Adrenal gland (tissue), 12 donors: Measurements from ENCODE around the gene KCNA2. TPM values are rescaled to one million over a fixed set of nuclear protein-coding genes. Genes with fewer than 3 reads are reported as not detected.

Experiments
- DNase-seq, 7 donors: peaks; one replicate each; pipeline ENCODE4 v3.0.0-alpha.2; 2019 to 2020
- H3K27ac ChIP-seq, 5 donors: fragments of 200-600 bp; sonication (generic) in 4 of 5; 1 replicate in 3 of 5; 2 replicates in 2 of 5; pipeline versions ENCODE4 v1.5.1 to v1.8.0; 2016 to 2020; ENCODE audit warnings: mild to moderate bottlenecking in 1 of 5
- H3K27me3 ChIP-seq: fragments of 200-600 bp; 2 replicates; pipeline ENCODE4 v1.8.0; 2021
- H3K36me3 ChIP-seq, 2 donors: fragments of 200-600 bp; replicated peaks in 1 of 2; 1 replicate in 1 of 2; 2 replicates in 1 of 2; pipeline versions ENCODE4 v1.5.1 to v1.8.0; 2018 to 2022
- H3K4me1 ChIP-seq, 2 donors: fragments of 200-600 bp; replicated peaks in 1 of 2; 1 replicate in 1 of 2; 2 replicates in 1 of 2; pipeline versions ENCODE4 v1.5.1 to v1.8.0; 2018 to 2021
- H3K4me3 ChIP-seq, 4 donors: fragments of 200-600 bp; sonication (generic) in 3 of 4; one replicate each; pipeline ENCODE4 v1.5.1; 2016 to 2018
- H3K9me3 ChIP-seq, 3 donors: fragments of 200-600 bp; sonication (generic) in 1 of 3; replicated peaks in 1 of 3; 1 replicate in 2 of 3; 2 replicates in 1 of 3; pipeline versions ENCODE4 v1.5.1 to v1.8.0; 2016 to 2021
- POLR2A ChIP-seq, 2 donors: fragments of 450-650 bp; IDR thresholded peaks; one replicate each; pipeline ENCODE4 v1.6.1; 2017; ENCODE audit warnings: antibody characterized with exemption in 2 of 2, mild to moderate bottlenecking in 2 of 2, moderate library complexity in 1 of 2
- WGBS, 4 donors: extraction: QIAGEN DNeasy Blood & Tissue Kit in 2 of 4; methylation state at CpG; one replicate each; pipeline versions ENCODE4 v1.1.5 to v1.1.7; 2013 to 2017; 5-methylcytosine and 5-hydroxymethylcytosine counted together
- intact Hi-C, 2 donors: fragments of 100-400 bp; cut with DNase I; formaldehyde crosslinking; loops; one replicate each; pipeline versions ENCODE4 v1.14.1 to v1.15.0; 2022 to 2023
- polyA plus RNA-seq, 3 donors: library from polyadenylated mRNA; stranded (reverse); fragments of 200-250 nt in 2 of 3; fragments of 350-450 nt in 1 of 3; fragmentation: Illumina TruSeq in 1 of 3; extraction: RNeasy Lipid Tissue Mini Kit (QIAGEN cat#74804) in 1 of 3; gene quantifications; one replicate each; pipeline ENCODE4 v1.2.3, GENCODE V29; 2013 to 2014
- total RNA-seq, 9 donors: library from RNA; depleted of rRNA in 4 of 9; stranded (reverse); fragments of >200 nt in 4 of 9; fragments of 120-200 nt in 1 of 9; fragmentation: NEBNext Ultra II Directional in 1 of 9; extraction: Animal tissue kit (Norgen Biotek cat#: 25700) in 1 of 9; gene quantifications; one replicate each; pipeline versions ENCODE4 v1.1.0 to v1.2.4, GENCODE V29; 2013 to 2023
- TF ChIP-seq, protein P1 (sequence below), 6 experiments: fragments of 450-650 bp in 4 of 6; fragments of 200-600 bp in 2 of 6; sonication (generic) in 1 of 6; IDR thresholded peaks; 1 replicate in 5 of 6; 2 replicates in 1 of 6; pipeline versions ENCODE4 v1.5.1 to v1.8.0; 2016 to 2021; ENCODE audit warnings: antibody characterized with exemption in 6 of 6, mild to moderate bottlenecking in 2 of 6, moderate library complexity in 1 of 6
- donor health status: healthy with polysubstance abuse.
- donor health status: Bipolar disorder and iron deficiency.
- donor health status: DM: yes; HTN: yes; CAD: no.
- donor health status: DM: no; HTN: no; CAD: no.
- donor health status: DM: no; HTN: no; CAD: no.
- donor health status: DM: yes; HTN: yes; CAD: no.

The KCNA2 gene
- total and polyA plus RNA-seq, 12 donors = 0.06 to 16.9 (median 0.38) TPM; not detected in 1

DNA sequence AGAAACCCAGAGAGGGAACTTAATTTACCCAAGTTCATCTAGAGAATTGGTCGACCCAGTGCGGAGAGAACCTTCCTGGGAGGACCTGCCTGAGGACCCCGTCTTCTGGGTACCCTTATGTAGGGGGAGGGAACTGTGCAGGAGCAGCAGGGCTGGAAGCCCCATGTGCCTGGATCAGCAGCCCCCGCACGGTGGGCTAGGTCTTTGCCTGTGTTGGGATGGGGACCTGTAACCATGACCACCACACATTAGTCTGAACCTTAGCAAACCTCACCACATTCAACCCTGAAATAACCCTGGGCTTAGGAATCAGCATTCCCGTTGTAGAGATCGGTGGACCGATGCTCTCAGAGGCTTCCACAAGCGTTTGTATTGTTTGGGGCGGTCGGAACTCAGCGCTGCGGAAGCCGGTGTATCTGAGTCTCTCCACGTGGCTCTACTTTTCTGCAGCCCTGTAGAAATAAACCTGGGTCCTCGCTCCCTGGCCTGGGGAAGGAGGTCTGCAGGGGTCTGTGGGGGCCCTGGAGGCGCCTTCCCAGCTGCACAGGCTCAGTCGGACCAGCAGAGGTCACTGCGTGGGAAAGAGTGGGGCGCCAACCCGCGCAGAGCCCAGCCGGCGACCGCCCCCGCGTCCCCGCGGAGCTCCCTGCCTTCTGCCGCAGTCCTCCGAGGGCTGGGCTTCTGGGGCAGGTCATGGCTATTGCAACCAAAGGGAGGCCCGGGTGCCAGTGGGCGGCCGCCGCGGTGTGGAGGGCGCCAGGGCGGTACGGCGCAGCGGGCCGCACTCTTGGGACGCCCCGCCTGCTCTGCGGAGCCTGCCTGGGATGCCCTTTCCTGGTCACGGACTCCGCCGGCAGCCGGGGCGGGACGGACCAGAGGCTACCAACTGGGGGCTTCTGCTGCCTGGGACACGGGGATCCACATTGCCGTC, 51.0 kb downstream of the KCNA2 start:
- H3K4me1 ChIP-seq = peaks cover 0 to 9% of the 10 kb centered on the region in 2 donors
- no peak for TF ChIP-seq POLR2A (IDR thresholded peaks at IDR 0.05)
- TF ChIP-seq, protein P1, sequence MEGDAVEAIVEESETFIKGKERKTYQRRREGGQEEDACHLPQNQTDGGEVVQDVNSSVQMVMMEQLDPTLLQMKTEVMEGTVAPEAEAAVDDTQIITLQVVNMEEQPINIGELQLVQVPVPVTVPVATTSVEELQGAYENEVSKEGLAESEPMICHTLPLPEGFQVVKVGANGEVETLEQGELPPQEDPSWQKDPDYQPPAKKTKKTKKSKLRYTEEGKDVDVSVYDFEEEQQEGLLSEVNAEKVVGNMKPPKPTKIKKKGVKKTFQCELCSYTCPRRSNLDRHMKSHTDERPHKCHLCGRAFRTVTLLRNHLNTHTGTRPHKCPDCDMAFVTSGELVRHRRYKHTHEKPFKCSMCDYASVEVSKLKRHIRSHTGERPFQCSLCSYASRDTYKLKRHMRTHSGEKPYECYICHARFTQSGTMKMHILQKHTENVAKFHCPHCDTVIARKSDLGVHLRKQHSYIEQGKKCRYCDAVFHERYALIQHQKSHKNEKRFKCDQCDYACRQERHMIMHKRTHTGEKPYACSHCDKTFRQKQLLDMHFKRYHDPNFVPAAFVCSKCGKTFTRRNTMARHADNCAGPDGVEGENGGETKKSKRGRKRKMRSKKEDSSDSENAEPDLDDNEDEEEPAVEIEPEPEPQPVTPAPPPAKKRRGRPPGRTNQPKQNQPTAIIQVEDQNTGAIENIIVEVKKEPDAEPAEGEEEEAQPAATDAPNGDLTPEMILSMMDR (IDR thresholded peaks at IDR 0.05) = peak; percentile 52 to 75 (median 66)
- H3K9me3 ChIP-seq = no peaks in the 10 kb centered on the region
- intact Hi-C loops = loop anchor here (2.0 to 10.0 kb wide), 2 partner anchors 60 to 62 kb away; no protein-coding TSS in a partner anchor
- DNase-seq = peak; percentile 47 to 66 (median 55)
- no peaks in the 10 kb centered on the region for H3K36me3 ChIP-seq
- no peak overlapping the region for H3K27ac ChIP-seq
- WGBS, 4 donors = 8 to 27% (median 12%) methylated on average over 11 to 53 of the region's 53 CpGs
- peak overlapping the region in 1 of 4 donors; percentile 24 for H3K4me3 ChIP-seq
- peaks cover 20% of the 10 kb centered on the region for H3K27me3 ChIP-seq

DNA sequence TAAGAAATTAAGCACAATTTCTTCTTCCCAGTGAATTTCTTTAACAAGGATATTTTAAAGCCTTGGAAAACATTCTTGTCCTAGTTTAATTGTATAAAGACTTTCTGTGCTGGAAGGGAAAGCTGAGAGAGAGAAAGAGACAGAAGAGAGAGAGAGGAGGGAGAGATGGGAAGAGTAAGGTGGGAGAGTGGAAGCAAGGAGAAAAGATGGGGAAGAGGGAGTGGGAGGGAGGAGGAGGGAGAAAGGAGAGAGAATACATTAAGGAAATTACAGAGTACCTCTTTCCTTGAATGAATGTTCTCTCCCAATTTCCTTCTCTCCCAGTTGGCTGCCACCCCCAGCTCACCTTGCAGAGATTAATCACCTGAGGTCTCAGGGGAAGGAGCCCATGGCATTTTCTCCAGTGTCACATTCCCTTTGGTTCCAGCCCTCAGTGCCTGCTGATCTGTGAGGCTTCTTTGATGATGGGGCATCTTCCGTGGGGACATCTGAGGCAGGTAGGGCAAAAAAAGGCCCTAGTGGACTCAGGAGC, 54.8 kb downstream of the KCNA2 start:
- H3K27me3 ChIP-seq = peaks cover 20% of the 10 kb centered on the region

DNA sequence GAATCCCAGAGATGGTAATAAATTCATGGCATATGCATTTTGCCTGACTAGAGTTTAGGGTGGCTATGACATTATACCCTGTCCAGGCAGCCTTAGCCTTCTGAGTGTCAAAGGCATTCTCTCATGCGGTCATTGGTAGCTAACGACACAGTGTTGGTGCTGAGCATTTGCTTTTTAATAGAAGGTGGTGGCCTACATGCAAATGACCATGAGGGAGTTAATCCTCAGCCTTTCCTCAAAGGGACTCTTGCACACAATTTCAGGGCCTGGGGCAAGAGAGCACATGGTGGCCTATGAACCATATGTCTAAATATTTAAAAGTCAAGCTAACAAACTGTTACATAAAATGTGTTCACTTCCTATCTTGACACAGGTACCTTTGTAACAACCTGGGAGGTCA, 56.3 kb downstream of the KCNA2 start:
- WGBS, 4 donors = 43 to 86% (median 68%) methylated on average over 2 of the region's 2 CpGs
- Histone ChIP-seq H3K4me1 (no peaks in the 10 kb centered on the region), H3K4me3 (no peak overlapping the region), H3K27me3 (peaks cover 17% of the 10 kb centered on the region), H3K9me3 (no peaks in the 10 kb centered on the region), H3K27ac (no peak overlapping the region), H3K36me3 (no peaks in the 10 kb centered on the region)
- TF ChIP-seq, protein P1 (IDR thresholded peaks at IDR 0.05) = no peak
- TF ChIP-seq POLR2A (IDR thresholded peaks at IDR 0.05) = no peak
- no peak for DNase-seq
- intact Hi-C loops = loop anchor here in 1 of 2 donors (10.0 kb wide), 1 partner anchor 65 kb away; no protein-coding TSS in a partner anchor

More for the DNA sequence above, 54.8 kb downstream of the KCNA2 start:
- WGBS, 4 donors = 75 to 100% (median 83%) methylated on average over 1 of the region's 1 CpG; no CpG with 5 or more reads in 1 of the 4 donors
- H3K36me3 ChIP-seq = no peaks in the 10 kb centered on the region
- no peak overlapping the region for H3K27ac ChIP-seq
- no peak for DNase-seq
- no peaks in the 10 kb centered on the region for H3K9me3 ChIP-seq
- no peak for TF ChIP-seq POLR2A (IDR thresholded peaks at IDR 0.05)
- TF ChIP-seq, protein P1 (IDR thresholded peaks at IDR 0.05) = no peak
- intact Hi-C loops = loop anchor here in 1 of 2 donors (10.0 kb wide), 1 partner anchor 63 kb away; no protein-coding TSS in a partner anchor
- H3K4me1 ChIP-seq = peaks cover 0 to 9% of the 10 kb centered on the region in 2 donors
- H3K4me3 ChIP-seq = no peak overlapping the region

DNA sequence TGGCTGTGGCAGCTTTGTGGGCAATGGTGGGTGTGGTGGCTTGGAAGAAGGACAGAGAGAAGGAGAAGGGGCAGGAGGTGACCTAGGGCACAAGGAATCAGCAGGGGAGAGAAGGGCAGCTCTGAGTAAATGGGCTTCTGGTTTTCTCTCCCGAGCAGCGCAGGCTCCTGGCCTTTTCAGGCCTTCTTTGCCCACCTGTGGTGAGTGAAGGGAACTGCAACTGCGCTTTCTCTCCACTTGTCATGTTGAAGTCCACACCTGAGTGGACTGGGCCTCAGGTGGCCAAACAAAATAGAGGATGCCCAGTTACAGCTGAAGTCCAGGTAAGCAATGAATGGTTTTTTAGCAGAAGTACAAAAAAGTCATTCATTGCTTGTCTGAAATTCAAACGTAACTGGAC, 57.8 kb downstream of the KCNA2 start:
- Histone ChIP-seq H3K36me3 (no peaks in the 10 kb centered on the region), H3K9me3 (no peaks in the 10 kb centered on the region), H3K4me3 (no peak overlapping the region), H3K27ac (no peak overlapping the region), H3K4me1 (no peaks in the 10 kb centered on the region), H3K27me3 (peaks cover 9% of the 10 kb centered on the region)
- intact Hi-C loops = no loop called here
- peak in 1 of 7 donors; percentile 61 for DNase-seq
- 63 to 76% (median 70%) methylated on average over 4 of the region's 4 CpGs for WGBS, 4 donors
- TF ChIP-seq, protein P1 (IDR thresholded peaks at IDR 0.05) = peak in 4 of 6 experiments; percentile 9 to 44 (median 32)
- TF ChIP-seq POLR2A (IDR thresholded peaks at IDR 0.05) = no peak
